CD4-positive, alpha-beta T cell treated with Interferon gamma for 1 hour (primary cell): ENCODE measurements around the gene RCSD1.
A peak's percentile ranks its signal among the peaks of the same experiment; 100 is the strongest.
"Not testable (repeated sequence)": the region's sequence is repeated elsewhere in the genome, so short reads cannot be mapped to it uniquely, and the experiment has no call there.

Experiments used
- DNase-seq: peaks from one replicate; pipeline ENCODE4 v3.0.0-alpha.2; 2020

Gene RCSD1

DNA sequence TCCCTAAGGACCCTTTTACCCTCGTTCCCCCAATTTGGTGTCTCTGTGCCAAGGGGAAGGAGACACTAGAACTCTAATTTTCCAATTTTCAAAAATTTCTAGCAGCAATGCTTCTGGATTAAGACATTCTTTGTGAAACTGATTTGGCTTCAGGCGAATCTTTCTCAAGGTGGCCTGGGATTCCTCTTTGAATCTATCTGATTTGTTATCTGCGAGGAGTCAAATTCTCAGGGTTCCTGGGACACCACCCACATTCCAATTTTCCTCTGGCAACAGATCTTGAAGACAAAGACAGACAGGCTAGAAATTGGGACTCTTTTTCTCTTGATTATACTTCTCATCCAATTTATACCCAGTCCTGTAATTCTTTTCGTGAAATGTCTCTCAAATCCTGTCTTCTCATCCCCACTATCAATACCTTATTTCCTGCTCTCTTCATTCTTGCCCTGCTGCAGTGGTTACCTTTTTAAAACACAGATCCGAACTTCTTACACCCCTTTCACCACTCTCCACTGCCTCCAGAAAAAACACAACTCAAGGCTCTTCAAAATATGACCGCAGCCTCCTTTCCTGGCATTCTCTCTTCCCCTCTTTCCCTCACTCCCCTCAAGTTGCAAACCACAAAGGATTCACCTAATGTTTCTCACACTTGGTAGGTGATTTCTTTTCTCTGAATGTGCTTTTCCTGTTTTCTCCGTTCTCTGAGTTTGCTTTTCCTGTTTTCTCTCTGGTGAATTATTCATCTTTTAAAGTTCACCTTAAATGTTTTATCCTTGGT lies 89.1 kb downstream of the RCSD1 start:
- no peak for DNase-seq

DNA sequence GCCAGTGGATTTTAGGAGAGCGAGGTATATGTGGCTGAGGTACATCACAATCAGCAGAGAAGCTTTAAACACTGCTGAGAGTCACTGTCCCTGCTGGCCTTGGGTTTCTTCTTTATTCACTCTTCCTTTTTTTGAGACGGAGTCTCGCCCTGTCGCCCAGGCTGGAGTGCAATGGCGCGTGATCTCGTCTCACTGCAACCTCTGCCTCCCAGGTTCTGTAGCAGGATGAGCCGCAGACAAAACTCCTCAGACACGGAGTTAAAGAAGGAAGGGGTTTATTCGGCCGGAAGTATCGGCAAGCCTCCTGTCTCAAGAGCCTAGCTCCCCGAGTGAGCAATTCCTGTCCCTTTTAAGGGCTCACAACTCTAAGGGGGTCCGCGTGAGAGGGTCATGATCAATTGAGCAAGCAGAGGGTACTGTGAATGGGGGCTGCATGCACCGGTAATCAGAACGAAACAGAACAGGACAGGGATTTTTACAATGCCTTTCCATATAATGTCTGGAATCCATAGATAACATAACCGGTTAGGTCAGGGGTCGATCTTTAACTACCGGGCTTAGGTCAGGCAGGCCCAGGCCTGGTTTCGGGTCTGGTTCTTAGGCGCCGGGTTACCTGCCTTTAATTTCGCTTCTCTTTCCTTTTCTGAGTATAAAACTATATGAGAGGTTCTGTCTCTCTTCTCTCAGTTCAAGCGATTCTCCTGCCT lies 89.8 kb downstream of the RCSD1 start:
- not testable (repeated sequence) for DNase-seq

DNA sequence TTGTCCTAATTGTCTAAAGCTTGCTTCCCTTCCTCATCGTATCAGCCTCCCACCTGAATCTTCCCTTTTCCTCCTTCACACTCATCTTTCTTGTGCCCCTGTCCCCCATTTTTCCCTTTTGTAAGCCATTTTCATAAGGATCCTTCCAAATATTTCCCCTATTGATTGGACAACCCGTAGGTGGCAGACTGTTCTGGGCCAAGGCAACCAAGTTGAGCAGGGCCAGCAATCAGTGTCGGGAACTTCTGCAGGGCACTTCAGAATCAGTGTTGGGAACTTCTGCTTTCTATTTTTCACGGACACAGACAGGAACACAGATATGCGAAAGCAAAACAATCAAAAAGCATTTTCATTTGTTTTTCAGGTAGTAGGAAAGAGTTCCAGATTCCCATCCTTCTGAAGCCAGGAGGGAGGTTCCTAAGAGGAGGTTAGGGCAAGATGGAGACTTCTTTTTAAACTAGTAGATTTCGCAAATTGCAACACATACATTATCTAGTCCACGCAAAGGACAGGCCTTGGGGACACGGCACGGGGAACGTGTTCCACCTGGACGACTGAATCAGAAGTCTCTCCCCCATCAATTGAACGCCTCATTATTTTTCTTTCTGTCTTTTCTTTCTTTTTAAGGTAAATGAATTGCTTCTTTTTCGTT lies 91.1 kb downstream of the RCSD1 start:
- DNase-seq: peak; percentile 20

DNA sequence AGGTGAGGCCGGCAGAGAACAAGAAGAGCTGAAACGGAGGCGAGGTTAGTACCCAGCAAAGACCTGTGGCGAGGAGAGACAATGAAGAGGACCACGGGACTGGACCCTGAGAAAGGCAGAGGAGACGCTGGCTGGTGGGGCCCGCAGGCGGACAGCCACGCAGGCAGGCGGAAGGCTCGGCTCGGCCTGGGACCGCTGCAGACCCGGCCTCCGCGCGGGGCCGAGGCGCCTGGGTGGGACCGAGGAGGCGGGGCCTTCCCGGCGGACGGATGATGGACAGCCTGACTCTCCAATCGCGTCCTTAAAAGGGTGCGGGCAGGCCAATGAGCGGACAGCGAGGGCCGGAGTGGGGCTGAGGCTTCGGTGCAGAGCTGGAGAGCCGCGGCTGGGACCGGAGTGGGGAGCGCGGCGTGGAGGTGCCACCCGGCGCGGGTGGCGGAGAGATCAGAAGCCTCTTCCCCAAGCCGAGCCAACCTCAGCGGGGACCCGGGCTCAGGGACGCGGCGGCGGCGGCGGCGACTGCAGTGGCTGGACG lies 91.7 kb downstream of the RCSD1 start, which contains the start of gene MPZL1:
TSS of gene MPZL1 (plus strand) at position 366 of the 535 bp plus-strand sequence. CDS start 170 bp downstream, outside the sequence.
- peak; percentile 89 for DNase-seq

DNA sequence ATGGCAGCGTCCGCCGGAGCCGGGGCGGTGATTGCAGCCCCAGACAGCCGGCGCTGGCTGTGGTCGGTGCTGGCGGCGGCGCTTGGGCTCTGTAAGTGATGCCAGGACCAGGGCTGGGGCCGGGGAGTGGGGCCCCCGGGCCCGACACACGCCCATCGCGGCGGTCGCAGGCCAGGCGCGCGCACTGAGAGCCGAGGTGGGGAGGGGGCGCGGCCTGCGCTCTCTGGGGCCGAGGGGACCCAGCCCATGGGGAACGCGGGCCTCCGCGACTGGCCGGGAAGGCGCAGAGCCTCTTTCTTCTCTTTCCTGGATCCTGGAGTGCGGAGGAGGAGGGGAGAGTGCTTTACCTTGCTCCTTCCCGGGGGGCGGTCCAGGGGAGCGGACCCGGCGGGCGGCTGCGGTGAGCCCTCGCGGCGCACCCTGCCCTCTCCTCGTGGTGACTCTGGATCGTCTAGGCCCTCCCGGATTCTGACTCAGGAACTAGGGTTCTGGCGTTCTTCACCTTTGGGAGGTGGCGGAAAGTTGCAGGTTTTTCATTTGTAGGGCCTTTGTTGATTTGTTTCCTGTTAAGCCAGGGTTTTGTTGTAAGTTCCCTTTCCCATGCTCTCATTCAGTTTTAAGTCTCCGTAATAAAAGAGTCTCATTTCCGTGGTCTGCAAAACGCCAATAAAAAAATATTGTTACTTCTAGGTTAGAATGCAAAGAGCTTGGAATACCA lies 92.3 kb downstream of the RCSD1 start:
- no peak for DNase-seq

DNA sequence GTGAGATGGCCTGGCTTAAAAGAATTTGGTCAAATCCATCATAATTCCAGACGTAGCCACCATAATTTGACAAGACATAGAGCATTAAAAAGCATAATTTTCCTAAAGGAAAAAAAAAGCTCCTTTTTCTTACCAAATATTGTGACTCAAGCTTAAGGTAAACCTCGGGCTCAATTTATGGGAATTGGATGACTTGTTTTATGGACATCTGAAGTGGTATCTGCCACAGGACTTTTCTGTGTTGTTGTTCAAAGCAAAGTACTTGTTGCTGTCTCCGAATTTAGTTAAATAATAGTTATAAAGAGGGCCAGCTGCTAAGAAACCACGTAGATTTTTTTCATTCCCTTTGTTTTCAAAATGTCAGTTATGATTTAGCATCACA lies 92.8 kb downstream of the RCSD1 start:
- DNase-seq: no peak

DNA sequence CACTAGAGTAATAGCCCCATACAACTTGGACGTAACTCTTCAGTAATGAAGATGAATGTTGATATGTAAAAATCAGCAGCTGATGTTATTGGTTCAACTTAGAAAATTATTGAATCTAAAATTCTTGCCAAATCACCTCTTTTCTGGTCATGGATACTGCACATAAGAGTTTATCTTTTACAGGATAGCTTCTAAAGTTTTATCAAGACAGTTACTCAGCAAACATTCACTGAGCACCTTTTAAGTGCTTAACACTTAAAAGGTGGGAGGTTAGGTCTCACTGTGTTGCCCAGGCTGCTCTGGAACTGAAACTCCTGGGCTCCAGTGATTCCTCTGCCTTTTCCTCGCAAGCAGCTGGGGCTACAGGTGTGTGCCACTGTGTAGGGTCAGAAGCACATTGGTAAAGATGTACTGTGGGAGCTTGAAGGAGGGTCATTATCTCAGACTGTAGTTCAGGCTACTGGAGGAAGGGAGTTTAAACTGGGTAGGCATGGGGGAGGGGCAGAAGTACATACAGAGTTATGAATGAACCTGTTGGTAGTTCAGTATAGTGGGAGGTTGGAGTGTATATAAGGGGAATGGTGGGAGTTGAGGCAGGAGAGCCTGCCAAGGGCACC lies 93.8 kb downstream of the RCSD1 start:
- no peak for DNase-seq

DNA sequence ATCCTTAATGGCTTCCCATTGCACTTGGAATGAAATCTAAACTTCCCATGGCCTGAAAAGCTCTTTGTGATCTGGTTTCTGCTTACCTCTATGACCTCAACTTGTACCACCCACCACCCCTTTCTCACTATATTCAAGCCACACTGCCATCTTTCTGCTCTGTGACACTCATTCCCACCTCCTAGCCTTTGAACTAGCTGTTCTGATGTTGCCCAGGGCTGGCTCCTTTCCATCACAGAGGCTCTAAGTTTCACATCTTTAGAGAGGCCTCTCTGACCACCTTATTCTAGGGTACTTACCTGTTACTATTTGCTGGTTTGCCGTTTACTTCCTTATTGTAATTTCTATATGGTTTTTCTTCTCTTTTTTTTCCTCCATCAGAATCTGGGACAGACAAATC lies 96.0 kb downstream of the RCSD1 start:
- no peak for DNase-seq

DNA sequence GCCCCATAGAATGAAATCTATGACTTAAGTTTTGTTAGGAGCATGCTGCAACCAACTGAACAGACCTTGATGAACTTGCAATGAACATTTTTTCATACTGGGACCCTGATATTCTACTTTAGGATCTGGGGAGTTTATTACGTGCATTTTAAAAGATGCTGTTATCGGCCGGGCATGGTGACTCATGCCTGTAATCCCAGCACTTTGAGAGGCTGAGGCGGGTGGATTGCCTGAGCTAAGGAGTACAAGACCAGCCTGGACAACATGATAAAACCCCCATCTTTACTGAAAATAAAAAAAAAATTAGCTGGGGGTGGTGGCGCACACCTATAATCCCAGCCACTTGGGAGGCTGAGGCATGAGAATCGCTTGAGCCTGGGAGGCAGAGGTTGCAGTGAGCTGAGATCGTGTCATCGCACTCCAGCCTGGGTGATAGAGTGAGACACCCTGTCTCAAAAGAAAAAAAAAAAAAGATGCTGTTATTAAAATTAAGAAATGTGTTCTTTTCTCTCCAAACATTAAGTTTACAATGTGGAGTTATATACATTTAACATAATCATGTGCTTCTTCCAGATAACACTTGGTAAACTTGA lies 98.9 kb downstream of the RCSD1 start:
- DNase-seq: no peak

DNA sequence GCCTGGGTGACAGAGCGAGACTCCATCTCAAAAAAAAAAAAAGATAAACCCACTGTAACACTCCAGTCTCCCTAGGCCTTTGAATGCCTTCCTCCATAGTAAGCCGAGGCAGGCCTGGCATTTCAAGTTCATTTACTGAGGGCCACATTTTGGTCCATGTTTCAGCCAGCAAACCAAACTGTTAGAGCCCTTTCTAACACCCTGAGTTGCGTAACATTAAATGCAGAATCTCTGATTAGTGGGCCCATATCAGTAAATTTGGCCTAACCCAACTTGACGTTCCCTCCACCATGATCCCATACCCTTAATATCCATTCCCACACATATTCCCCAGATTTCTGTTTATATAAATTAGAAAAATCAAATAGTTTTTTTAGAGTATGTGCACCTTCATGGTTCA lies 104.2 kb downstream of the RCSD1 start:
- DNase-seq: no peak

DNA sequence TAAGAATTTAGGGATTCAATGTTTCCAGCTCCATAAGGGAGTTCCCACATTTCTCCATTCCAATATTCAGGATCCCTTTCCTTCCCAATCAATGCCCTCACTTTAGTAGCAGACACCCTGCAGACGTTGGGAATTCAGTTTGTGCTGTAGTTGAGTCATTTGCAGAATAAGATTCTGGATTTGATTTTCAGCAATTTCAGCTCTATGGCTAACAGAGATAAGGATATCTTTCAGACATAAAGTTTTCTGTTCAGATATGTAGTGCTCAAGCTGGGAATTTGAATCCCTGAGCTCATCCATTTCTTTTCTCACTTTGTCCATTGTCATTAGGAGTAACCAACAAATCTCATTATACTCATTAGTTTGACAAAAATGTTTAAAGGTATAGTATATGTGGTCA lies 104.8 kb downstream of the RCSD1 start:
- DNase-seq: no peak

DNA sequence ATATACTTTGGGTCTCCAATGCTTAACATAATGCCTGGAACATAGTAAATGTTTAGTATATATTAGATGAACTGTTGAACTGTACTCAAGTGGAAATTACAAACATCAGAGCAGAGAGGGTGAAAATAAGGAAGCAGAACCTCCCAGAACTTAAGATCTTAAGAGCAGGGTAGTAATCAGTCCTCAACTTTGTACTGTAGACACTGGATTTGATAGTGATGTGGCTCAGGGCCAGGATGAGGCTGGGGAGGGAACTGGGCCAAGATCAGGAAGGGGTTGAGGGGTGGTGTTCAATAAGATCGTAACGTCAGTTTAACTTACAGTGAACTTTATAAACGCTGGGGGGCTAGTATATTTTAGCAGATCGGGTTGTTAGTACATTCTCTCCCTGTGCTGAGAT lies 107.1 kb downstream of the RCSD1 start:
- no peak for DNase-seq

DNA sequence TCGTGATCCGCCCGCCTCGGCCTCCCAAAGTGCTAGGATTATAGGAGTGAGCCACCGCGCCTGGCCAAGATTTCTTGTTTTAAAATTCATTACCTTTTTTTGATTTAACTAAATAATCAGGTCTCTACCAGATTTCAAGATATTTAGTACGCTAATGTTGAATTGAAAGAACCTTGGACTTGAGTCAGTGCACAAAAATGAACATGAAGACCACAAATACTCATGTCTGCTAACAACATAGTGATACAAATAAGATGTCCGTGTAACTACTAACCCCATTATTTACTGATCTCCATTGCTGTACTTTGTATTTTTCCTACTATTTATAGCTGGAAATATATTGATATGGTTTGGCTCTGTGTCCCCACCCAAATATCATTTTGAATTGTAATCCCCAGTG lies 108.1 kb downstream of the RCSD1 start:
- DNase-seq: no peak

DNA sequence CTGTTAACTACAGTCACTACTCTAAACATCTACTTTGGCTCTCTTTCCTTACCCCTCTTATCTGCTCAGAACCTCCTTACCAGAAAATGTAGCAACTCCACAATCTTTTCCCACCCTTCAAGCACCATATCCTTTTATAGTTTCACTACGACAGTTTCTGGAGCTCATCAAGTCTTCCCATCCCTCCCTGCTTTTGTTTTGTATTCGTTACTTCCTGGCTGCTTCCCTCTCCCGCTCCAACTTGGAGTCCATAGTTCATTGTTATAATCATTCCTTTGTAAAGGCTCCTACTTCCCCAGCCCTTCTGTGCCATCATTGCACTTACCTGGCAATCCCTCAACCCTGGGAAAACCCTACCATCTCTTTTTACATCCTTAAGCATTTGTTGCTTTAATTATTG lies 109.7 kb downstream of the RCSD1 start:
- no peak for DNase-seq

DNA sequence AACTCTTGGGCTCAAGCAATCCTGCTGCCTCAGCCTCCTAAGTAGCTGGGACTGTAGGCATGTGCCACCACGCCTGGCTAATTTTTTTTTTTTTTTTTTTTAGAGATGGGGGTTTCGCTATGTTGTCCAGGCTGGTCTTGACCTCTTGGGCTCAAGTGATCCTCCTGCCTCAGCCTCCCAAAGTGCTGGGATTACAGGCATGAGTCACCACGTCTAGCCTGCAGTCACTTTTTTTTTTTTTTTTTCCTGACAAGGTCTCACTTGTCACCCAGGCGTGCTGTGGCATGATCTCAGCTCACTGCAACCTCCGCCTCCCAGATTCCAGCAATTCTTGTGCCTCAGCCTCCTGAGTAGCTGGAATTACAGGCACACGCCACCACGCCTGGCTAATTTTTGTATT lies 111.1 kb downstream of the RCSD1 start:
- DNase-seq: not testable (repeated sequence)

DNA sequence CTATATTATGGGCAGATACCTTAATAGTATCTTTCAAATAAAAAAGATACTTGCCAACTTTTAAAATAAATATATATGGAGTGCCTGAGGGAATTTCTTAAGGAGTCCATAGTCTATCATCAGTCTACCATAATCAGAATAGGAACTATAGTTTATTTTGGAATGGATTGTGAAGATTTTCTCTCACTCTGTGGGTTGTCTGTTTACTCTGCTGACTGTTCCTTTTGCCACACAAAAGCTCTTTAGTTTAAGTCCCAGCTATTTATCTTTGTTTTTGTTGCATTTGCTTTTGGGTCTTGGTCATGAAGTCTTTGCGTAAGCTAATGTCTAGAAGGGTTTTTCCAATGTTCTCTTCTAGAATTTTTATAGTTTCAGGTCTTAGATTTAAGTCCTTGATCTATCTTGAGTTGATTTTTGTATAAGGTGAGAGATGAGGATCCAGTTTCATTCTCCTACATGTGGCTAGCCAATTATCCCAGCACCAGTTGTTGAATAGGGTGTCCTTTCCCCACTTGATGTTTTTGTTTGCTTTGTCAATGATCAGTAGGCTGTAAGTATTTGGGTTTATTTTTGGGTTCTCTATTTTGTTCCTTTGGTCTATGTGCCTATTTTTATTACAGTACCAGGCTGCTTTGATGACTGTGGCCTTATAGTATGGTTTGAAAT lies 112.5 kb downstream of the RCSD1 start:
- not testable (repeated sequence) for DNase-seq

DNA sequence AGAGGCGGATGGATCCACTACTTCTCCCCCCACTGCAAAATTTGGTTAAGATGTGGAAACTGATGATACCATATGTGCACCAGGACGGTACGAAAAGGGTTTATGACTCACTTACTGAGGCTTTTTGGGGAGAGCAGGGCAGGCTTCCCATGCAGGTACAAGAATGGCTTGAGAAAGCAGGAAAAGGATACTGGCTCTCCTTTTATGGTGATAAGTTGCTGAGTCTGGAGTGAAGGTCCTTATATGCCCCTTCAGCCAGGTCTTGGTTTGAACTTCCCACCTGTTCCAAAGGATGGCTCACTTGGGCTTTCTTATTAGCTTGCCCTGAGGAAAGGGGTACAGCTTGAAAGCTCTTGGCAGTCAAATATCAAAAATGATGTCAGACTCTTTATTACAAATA lies 114.9 kb downstream of the RCSD1 start:
- DNase-seq: no peak

DNA sequence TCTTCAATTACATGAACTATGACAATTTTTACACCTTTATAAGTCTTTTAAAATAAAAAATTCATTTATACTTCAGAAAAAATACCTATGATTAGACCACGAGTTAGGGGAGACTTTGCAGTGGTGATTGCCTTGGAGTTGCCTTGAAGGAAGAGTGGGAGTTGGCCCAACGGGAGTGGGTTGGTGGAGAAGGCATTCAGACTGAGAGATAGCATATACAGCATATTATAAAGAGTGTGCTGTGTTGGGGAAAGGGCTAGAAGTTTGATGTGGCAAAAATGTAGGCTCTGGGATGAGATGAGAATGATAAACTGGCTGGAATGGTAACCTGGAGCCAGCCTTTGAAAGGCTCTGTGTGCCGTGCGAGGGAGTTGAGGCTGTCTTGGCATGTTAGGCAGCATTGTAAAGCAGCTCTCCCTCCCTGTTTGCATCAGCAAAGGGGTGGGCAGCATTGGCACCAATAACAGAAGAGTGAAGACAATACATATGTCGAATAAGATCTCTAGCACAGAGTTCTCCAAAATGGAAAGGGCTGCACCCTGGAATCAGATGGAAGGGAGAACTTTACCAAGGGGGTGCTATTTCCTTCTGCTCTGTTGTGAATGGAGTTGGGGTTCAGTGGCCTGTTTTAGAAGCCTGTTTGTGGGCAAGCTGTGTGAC lies 116.1 kb downstream of the RCSD1 start:
- no peak for DNase-seq

DNA sequence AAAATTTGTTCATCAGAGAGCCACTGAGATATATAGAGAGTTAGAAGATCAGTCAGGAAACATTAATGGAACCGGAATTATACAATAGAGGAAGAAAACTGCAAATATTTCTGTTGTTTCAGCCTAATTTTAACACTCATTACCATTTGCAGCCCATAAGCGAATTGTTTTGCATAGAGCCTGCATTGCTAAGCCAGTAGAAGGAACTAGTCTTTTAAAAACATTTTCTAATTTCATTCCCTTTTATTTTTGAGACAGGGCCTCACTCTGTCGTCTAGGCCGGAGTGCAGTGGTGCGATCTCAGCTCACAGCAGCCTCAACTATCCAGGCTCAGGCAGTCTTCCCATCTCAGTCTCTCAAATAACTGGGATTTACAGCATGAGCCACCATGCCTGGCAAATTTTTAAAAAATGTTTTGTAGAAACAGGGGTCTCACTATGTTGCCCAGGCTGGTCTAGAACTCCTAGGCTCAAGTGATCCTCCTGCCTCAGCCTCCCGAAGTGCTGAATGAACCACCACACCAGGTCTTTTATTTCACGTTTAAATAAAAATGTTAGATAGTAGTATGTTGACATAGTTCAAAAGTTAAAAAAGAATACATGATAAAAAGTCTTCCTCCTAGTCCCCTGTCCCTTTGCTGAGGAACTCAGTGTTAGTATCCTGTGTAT lies 117.1 kb downstream of the RCSD1 start:
- no peak for DNase-seq

DNA sequence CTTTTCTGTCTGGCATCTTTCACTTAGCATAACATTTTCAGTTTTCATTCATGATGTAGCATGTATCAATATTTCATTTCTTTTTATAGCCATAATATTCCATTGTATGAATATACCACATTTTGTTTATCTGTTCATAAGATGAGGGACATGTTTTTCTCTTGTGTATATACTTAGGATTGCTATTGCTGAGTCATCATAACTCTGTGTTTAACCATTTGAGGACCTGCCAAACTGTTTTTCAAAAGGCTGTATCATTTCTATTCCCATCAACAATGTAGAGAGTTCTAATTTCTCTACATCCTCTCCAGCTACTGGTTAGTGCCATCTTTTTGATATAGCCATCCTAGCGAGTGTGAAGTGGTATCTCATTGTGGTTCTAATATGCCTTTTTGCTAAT lies 118.0 kb downstream of the RCSD1 start:
- no peak for DNase-seq
